Nephron progenitor cell (in vitro differentiated cells): ENCODE data around the gene CIDEC.
"Not testable (repeated sequence)": the region's sequence is repeated elsewhere in the genome, so short reads cannot be mapped to it uniquely, and the experiment has no call there.

Experiments
- DNase-seq: peaks from one replicate; pipeline ENCODE4 v3.0.0; 2021
- H3K27ac Mint-ChIP-seq: 2 replicates; pipeline ENCODE4 v1.8.0; 2021; ENCODE audit warnings: mild to moderate bottlenecking, moderate library complexity, mixed read lengths
- H3K27me3 Mint-ChIP-seq: 2 replicates; pipeline ENCODE4 v1.8.0; 2021; ENCODE audit warnings: mild to moderate bottlenecking, low read depth, mixed read lengths; ENCODE audit not compliant: poor library complexity
- H3K36me3 Mint-ChIP-seq: 2 replicates; pipeline ENCODE4 v1.8.0; 2021; ENCODE audit warnings: low read depth, mixed read lengths
- H3K4me1 Mint-ChIP-seq: 2 replicates; pipeline ENCODE4 v1.8.0; 2021; ENCODE audit warnings: mixed read lengths
- H3K4me3 Mint-ChIP-seq: 2 replicates; pipeline ENCODE4 v1.8.0; 2021; ENCODE audit warnings: mild to moderate bottlenecking, moderate library complexity, mixed read lengths
- H3K9me3 Mint-ChIP-seq: 2 replicates; pipeline ENCODE4 v1.8.0; 2021; ENCODE audit warnings: mild to moderate bottlenecking, moderate library complexity, mixed read lengths
- TF ChIP-seq, protein P1 (sequence below): fragments of 200-600 bp; sonication (generic); IDR thresholded peaks from 2 replicates; pipeline ENCODE4 v1.5.0; 2021; ENCODE audit warnings: antibody characterized with exemption

The CIDEC gene

DNA sequence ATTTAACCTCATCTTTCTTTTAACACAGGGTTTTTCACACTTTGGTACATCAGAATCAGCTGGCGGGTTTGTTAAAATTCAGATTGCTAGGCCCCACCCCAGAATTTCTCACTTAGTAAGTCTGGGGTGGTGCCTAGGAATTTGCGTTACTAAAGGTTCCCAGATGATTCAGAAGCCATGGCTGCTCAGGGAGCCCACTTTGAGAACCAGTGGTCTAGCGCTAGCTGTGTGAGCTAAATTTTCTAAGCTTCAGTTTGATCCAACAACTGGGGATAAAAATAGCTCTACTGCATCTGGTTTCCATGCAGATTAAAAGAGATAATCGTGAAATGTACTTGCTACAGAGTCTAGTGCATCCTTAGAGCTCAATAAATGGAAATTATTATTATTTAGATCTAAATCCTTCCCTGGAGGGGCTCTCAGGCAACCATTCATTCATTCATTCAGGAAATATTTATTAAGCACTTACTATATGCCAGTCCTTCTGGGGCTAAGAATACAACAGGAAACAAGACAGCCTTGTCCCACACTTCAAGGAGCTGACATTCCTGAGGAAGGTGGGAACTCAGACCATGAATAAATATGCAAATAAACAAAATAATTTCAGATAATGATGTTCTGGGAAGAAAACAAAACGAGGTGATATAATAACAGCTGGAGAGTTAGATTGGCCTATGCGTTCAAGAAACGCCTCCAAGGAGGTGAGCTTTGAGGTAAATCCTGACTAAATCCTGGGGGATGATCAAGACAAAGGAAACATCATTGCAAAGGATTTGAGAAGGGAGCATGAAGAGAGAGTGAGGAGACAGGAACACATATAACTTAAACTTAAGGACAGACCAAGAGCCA is 3.9 kb upstream of the CIDEC start:
- Mint-ChIP-seq H3K4me1 (peaks cover 8% of the 10 kb centered on the region), H3K36me3 (no peaks in the 10 kb centered on the region), H3K27me3 (peaks cover 3% of the 10 kb centered on the region), H3K4me3 (no peak overlapping the region), H3K27ac (no peak overlapping the region), H3K9me3 (no peaks in the 10 kb centered on the region)
- DNase-seq, result no peak
- TF ChIP-seq, protein P1, sequence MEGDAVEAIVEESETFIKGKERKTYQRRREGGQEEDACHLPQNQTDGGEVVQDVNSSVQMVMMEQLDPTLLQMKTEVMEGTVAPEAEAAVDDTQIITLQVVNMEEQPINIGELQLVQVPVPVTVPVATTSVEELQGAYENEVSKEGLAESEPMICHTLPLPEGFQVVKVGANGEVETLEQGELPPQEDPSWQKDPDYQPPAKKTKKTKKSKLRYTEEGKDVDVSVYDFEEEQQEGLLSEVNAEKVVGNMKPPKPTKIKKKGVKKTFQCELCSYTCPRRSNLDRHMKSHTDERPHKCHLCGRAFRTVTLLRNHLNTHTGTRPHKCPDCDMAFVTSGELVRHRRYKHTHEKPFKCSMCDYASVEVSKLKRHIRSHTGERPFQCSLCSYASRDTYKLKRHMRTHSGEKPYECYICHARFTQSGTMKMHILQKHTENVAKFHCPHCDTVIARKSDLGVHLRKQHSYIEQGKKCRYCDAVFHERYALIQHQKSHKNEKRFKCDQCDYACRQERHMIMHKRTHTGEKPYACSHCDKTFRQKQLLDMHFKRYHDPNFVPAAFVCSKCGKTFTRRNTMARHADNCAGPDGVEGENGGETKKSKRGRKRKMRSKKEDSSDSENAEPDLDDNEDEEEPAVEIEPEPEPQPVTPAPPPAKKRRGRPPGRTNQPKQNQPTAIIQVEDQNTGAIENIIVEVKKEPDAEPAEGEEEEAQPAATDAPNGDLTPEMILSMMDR, result no peak

DNA sequence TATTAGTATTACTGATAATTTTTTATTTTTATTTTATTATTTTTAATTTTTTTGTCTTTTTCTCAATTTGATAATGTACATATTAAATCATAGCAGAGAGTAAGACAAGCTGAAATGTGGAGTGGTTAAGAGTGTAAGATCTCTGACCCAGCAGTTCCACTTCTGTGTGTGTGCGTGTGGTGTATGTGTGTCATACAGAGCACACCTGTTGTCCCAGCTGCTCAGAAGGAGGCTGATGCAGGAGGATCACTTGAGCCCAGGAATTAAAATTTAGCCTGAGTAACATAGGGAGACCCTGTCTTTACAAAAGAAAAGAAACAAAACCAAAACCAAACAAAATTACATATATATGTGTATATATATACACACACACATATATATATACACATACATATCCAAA is 1.4 kb upstream of the CIDEC start:
- TF ChIP-seq, protein P1, result no peak
- no peak for DNase-seq
- H3K27me3 Mint-ChIP-seq, result peaks cover 10% of the 10 kb centered on the region
- H3K4me3 Mint-ChIP-seq, result no peak overlapping the region
- no peaks in the 10 kb centered on the region for H3K9me3 Mint-ChIP-seq
- H3K36me3 Mint-ChIP-seq, result no peaks in the 10 kb centered on the region
- H3K4me1 Mint-ChIP-seq, result peaks cover 8% of the 10 kb centered on the region
- no peak overlapping the region for H3K27ac Mint-ChIP-seq

DNA sequence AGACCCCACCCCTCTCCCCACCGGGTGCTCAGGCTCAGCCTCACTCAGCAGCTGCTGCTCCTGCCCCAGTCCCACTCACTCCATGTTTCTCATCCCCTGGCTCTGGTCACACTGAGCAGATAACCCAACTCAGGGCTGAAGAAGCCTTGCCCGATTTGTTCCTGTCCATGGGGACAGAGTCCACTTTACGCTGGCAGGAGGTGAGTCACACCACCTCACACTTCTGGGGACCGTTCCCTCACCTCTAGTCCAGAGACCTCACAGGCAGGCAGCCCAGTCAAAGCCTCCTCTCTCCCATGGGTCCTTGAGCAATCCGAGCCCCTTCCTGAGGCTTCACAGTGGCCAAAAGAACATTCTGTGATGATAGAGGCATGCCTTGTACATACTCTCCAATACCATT is 1.4 kb downstream of the CIDEC start:
- TF ChIP-seq, protein P1, result no peak
- Mint-ChIP-seq H3K4me1 (no peaks in the 10 kb centered on the region), H3K27ac (no peak overlapping the region), H3K36me3 (no peaks in the 10 kb centered on the region), H3K9me3 (no peaks in the 10 kb centered on the region), H3K27me3 (peaks cover 19% of the 10 kb centered on the region), H3K4me3 (no peak overlapping the region)
- DNase-seq, result no peak

DNA sequence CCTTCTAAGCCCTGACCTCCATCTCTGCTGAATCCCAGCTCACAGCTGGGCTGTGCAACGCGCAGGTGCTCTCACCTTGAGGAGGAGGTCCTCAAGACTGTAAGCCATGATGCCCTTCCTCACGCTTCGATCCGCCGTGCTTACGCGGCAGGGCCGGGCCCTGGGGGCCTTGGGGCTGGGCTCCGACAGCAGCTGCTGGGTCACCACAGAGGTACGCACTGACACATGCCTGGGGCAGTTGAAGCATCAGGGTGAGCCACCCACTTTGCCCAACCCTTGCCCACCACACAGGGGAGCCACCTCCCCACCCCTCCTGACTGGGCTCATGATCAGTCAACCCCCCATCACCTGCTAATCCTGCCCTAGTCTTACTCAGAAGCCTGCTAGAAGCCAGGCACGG is 3.1 kb downstream of the CIDEC start:
- H3K4me1 Mint-ChIP-seq, result no peaks in the 10 kb centered on the region
- H3K9me3 Mint-ChIP-seq, result no peaks in the 10 kb centered on the region
- no peaks in the 10 kb centered on the region for H3K36me3 Mint-ChIP-seq
- TF ChIP-seq, protein P1, result no peak
- no peak overlapping the region for H3K27ac Mint-ChIP-seq
- no peak overlapping the region for H3K4me3 Mint-ChIP-seq
- DNase-seq, result no peak
- peaks cover 19% of the 10 kb centered on the region for H3K27me3 Mint-ChIP-seq

DNA sequence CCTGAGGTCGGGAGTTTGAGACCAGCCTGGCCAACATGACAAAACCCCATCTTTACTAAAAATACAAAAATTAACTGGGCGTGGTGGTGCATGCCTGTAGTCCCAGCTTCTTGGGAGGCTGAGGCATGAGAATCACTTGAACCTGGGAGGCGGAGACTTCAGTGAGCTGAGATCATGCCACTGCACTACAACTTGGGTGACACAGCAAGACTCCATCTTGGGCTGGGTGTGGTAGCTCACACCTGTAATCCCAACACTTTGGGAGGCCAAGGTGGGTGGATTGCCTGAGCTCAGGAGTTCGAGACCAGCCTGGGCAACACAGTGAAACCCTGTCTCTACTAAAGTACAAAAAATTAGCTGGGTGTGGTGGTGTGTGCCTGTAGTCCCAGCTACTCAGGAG is 3.8 kb downstream of the CIDEC start:
- H3K27ac Mint-ChIP-seq, H3K9me3 Mint-ChIP-seq: not testable (repeated sequence)
- peaks cover 19% of the 10 kb centered on the region for H3K27me3 Mint-ChIP-seq

DNA sequence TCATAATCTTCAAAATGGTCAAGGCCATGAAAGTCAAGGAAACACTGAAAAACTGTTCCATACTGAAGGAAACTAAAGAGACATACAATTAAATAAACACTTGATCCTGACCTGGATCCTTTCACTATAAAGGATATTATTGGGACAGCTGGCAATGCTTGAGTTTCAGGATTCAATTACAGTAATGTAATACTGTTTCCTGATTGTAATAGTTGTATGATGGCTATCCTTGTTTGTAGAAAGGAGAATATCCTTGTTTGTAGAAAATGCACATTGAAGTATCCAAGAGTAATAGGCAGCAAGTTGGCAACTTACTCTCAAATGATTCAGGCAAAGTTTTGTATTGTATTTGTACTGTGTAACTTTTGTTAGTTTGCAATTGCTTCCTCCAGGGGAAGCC is 4.6 kb downstream of the CIDEC start:
- no peaks in the 10 kb centered on the region for H3K9me3 Mint-ChIP-seq
- H3K27me3 Mint-ChIP-seq, result peaks cover 19% of the 10 kb centered on the region
- H3K4me1 Mint-ChIP-seq, result no peaks in the 10 kb centered on the region
- no peak overlapping the region for H3K4me3 Mint-ChIP-seq
- DNase-seq, result no peak
- H3K27ac Mint-ChIP-seq, result no peak overlapping the region
- H3K36me3 Mint-ChIP-seq, result no peaks in the 10 kb centered on the region
- TF ChIP-seq, protein P1, result no peak

More for the DNA sequence above, 3.8 kb downstream of the CIDEC start:
- H3K4me1 Mint-ChIP-seq, H3K4me3 Mint-ChIP-seq, DNase-seq, H3K36me3 Mint-ChIP-seq: not testable (repeated sequence)

DNA sequence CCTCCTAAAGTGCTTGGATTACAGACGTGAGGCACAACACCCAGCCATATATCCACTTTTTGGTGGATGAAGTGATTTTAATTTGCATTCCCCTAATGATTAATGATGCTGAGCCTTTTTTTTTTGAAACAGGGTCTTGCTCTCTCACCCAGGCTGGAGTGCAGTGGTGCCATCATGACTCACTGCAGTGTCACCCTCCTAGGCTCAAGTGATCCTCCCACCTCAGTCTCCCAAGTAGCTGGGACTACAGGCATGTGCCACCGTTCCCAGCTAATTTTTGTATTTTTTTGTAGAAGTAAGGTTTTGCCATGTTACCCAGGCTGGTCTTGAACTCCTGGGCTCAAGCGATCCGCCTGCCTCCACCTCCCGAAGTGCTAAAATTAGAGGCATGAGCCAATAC is 8.0 kb downstream of the CIDEC start:
- not testable (repeated sequence) for H3K36me3 Mint-ChIP-seq, H3K9me3 Mint-ChIP-seq, H3K27ac Mint-ChIP-seq, H3K4me3 Mint-ChIP-seq, H3K4me1 Mint-ChIP-seq, DNase-seq
- H3K27me3 Mint-ChIP-seq, result peaks cover 14% of the 10 kb centered on the region
